Smooth muscle cell (in vitro differentiated cells): Measurements from ENCODE around the gene SP100. TPM values are rescaled to one million over a fixed set of nuclear protein-coding genes. Genes with fewer than 3 reads are reported as not detected.

Source experiments
- DNase-seq: peaks from one replicate; lab custom pipeline; 2025; ENCODE audit not compliant: unreplicated experiment; lab: John Stamatoyannopoulos, UW
- H2AFZ ChIP-seq: fragments of 200-600 bp; sonication (generic); 2 replicates; pipeline ENCODE4 v1.6.0; 2016; ENCODE audit warnings: antibody characterized with exemption, low read depth, mild to moderate bottlenecking
- H3F3A ChIP-seq: fragments of 200-600 bp; sonication (generic); 2 replicates; pipeline ENCODE4 v1.6.0; 2017; ENCODE audit warnings: antibody characterized with exemption, low read depth
- H3K27ac ChIP-seq: fragments of 200-600 bp; sonication (generic); 2 replicates; pipeline ENCODE4 v1.5.1; 2016; ENCODE audit warnings: low read depth, mild to moderate bottlenecking
- H3K27me3 ChIP-seq: fragments of 200-600 bp; sonication (generic); 2 replicates; pipeline ENCODE4 v1.6.1; 2016; ENCODE audit warnings: low read depth, mild to moderate bottlenecking
- H3K36me3 ChIP-seq: fragments of 200-600 bp; sonication (generic); 2 replicates; pipeline ENCODE4 v1.5.1; 2016; ENCODE audit warnings: low read depth
- H3K4me1 ChIP-seq: fragments of 200-600 bp; sonication (generic); 2 replicates; pipeline ENCODE4 v1.5.1; 2016; ENCODE audit warnings: low read depth
- H3K4me2 ChIP-seq: fragments of 200-600 bp; sonication (generic); 2 replicates; pipeline ENCODE4 v1.6.0; 2016; ENCODE audit warnings: mild to moderate bottlenecking
- H3K4me3 ChIP-seq: fragments of 200-600 bp; sonication (generic); 2 replicates; pipeline ENCODE4 v1.5.1; 2016; ENCODE audit warnings: mild to moderate bottlenecking
- H3K79me2 ChIP-seq: fragments of 200-600 bp; sonication (generic); 2 replicates; pipeline ENCODE4 v1.6.0; 2016; ENCODE audit warnings: low read depth, mild to moderate bottlenecking
- H3K9ac ChIP-seq: fragments of 200-600 bp; sonication (generic); 2 replicates; pipeline ENCODE4 v1.6.0; 2016; ENCODE audit warnings: low read depth
- H3K9me3 ChIP-seq: fragments of 200-600 bp; sonication (generic); replicated peaks from 2 replicates; pipeline ENCODE4 v1.5.1; 2016; ENCODE audit warnings: low read depth
- H4K20me1 ChIP-seq: fragments of 200-600 bp; sonication (generic); 2 replicates; pipeline ENCODE4 v1.6.0; 2016; ENCODE audit warnings: low read depth
- WGBS: methylation state at CpG from one replicate; pipeline ENCODE4 v1.1.7; 2016; ENCODE audit warnings: low lambda C conversion rate; 5-methylcytosine and 5-hydroxymethylcytosine counted together
- polyA plus RNA-seq: library from polyadenylated mRNA; unstranded; fragments of >200 nt; fragmentation: Nextera tagmentation; extraction: Ambion mirVana; gene quantifications from 2 replicates; pipeline ENCODE4 v1.2.1, GENCODE V29; 2016
- total RNA-seq: library from RNA; depleted of rRNA; stranded (reverse); fragments of >200 nt; gene quantifications from 2 replicates; pipeline ENCODE4 v1.2.3, GENCODE V29; 2014
- TF ChIP-seq, protein P1 (sequence below): fragments of 200-600 bp; sonication (generic); IDR thresholded peaks from 2 replicates; pipeline ENCODE4 v1.5.1; 2017; ENCODE audit warnings: borderline replicate concordance, mild to moderate bottlenecking, antibody characterized with exemption; ENCODE audit not compliant: insufficient read depth, poor library complexity, severe bottlenecking

SP100 gene
- total and polyA plus RNA-seq, 2 experiments from 2014 or later: 14.7 to 15.5 TPM

DNA sequence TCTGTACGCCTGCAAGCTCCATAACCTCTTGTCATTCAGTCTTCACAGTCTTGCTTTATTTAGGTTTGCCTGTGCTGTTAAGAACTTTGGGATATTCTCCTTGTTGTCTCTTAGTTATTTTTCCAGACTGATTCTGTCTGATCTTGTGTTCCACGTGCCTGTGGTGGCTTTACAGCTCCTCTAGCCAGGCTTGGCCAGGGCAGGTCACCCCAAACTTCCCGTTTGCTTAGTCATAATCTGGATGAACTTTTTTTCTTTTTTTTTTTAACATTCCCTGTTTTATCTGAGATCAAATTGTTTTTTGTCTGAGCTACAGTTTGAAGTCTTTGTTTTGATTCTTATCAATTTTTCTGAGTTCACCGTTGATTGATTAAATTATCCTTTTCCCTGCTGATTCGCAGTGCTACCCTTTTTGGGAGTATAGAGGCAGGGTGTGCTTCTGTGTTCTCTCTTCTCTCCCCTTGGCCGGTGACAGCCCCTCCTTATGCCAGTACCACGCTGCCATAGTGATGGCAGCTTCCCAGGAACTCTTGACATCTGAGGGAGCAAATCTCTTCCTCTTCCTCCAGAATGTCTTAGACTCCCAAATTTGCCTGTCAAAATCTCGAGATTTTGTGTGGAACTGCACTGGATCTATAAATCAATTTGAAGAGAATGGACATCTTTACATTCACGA lies 2.5 kb downstream of the SP100 start:
- DNase-seq: no peak
- no peaks in the 10 kb centered on the region for H3K9me3 ChIP-seq
- H3K36me3 ChIP-seq: no peaks in the 10 kb centered on the region
- H3K79me2 ChIP-seq: no peaks in the 10 kb centered on the region
- TF ChIP-seq, protein P1, sequence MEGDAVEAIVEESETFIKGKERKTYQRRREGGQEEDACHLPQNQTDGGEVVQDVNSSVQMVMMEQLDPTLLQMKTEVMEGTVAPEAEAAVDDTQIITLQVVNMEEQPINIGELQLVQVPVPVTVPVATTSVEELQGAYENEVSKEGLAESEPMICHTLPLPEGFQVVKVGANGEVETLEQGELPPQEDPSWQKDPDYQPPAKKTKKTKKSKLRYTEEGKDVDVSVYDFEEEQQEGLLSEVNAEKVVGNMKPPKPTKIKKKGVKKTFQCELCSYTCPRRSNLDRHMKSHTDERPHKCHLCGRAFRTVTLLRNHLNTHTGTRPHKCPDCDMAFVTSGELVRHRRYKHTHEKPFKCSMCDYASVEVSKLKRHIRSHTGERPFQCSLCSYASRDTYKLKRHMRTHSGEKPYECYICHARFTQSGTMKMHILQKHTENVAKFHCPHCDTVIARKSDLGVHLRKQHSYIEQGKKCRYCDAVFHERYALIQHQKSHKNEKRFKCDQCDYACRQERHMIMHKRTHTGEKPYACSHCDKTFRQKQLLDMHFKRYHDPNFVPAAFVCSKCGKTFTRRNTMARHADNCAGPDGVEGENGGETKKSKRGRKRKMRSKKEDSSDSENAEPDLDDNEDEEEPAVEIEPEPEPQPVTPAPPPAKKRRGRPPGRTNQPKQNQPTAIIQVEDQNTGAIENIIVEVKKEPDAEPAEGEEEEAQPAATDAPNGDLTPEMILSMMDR: no peak
- 76% methylated on average over 9 of the region's 9 CpGs for WGBS
- no peaks in the 10 kb centered on the region for H3K4me1 ChIP-seq
- H3K4me2 ChIP-seq: no peak overlapping the region
- no peaks in the 10 kb centered on the region for H4K20me1 ChIP-seq
- H3K27ac ChIP-seq: no peak overlapping the region
- no peak overlapping the region for H3K9ac ChIP-seq
- no peak overlapping the region for H2AFZ ChIP-seq
- no peaks in the 10 kb centered on the region for H3K27me3 ChIP-seq
- no peaks in the 10 kb centered on the region for H3F3A ChIP-seq
- H3K4me3 ChIP-seq: no peak overlapping the region

DNA sequence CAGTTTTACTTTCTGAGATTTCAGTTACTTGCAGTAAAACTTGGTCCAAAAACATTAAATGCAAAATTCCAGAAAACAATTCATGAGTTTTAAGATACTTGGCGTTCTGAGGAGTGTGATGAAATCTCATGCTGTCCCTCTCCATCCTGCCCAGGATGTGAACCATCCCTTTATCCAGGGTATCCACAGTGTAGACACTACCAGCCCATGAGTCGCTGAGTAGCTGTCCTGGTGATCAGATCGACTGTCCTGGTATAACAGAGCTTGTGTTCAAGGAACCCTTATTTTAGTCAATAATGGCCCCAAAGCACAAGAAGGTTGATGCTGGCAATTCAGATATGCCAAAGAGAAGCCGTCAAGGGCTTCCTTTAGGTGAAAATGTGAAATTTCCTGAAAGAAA lies 3.2 kb downstream of the SP100 start:
- no peak overlapping the region for H3K9ac ChIP-seq
- no peak overlapping the region for H2AFZ ChIP-seq
- no peak overlapping the region for H3K4me3 ChIP-seq
- no peak overlapping the region for H3K4me2 ChIP-seq
- no peaks in the 10 kb centered on the region for H3K79me2 ChIP-seq
- H4K20me1 ChIP-seq: no peaks in the 10 kb centered on the region
- TF ChIP-seq, protein P1: no peak
- no peaks in the 10 kb centered on the region for H3K4me1 ChIP-seq
- no peaks in the 10 kb centered on the region for H3K27me3 ChIP-seq
- DNase-seq: no peak
- H3K36me3 ChIP-seq: no peaks in the 10 kb centered on the region
- H3K27ac ChIP-seq: no peak overlapping the region
- no peaks in the 10 kb centered on the region for H3K9me3 ChIP-seq
- H3F3A ChIP-seq: no peaks in the 10 kb centered on the region
- 86% methylated on average over 4 of the region's 4 CpGs for WGBS

DNA sequence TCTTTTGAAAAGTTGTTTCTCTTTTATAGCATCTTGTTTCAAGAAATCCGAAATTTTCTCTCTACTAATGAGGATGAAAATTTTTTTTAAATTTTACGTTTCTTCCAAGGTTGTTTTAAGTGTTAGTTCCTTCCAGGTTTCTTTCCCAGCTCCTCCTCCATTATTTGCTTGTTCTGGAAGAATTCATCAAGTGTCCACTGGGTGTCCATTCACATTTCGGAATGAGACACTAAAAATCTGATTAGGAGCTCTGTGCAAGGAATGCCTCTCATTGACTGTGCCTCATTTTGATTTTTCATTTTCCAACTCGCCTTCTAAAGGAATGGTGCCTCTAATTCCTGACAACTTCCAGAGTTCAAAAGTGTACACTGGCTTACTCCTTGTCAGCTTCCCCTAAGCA lies 6.1 kb downstream of the SP100 start:
- Histone ChIP-seq H3K4me2 (no peak overlapping the region), H4K20me1 (no peaks in the 10 kb centered on the region), H3K27ac (no peak overlapping the region), H3F3A (no peaks in the 10 kb centered on the region), H3K27me3 (no peaks in the 10 kb centered on the region), H3K9ac (no peak overlapping the region), H3K9me3 (no peaks in the 10 kb centered on the region), H3K36me3 (no peaks in the 10 kb centered on the region), H2AFZ (no peak overlapping the region), H3K4me1 (no peaks in the 10 kb centered on the region), H3K79me2 (no peaks in the 10 kb centered on the region), H3K4me3 (no peak overlapping the region)
- WGBS: 74% methylated on average over 4 of the region's 4 CpGs
- no peak for DNase-seq
- TF ChIP-seq, protein P1: no peak

DNA sequence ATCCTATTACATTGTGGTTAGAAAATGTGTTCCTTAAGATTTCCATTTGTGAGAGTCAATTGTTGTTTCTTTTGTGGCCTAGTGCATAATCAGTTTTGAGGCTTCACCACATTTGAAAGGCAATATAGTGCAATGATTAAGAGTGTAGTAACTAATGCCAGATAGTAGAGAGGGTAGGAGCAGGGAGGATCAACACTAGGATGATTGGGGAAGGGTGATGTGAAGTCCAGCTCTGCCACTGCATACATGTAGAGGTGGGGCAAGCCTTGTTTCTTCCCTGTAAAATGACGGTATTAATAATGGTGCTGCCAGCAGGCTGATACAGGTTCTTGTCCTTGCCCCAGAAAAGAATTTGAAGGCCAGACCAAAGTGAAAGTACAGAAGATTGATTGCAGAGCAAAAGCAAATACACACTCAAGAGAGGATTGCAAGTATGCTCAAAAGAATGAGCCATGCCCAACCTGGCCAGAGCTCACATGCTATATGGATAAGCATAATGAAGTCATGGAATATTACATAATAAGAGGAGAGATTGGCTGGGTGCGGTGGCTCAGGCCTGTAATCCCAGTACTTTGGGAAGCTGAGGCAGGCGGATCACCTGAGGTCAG lies 8.0 kb downstream of the SP100 start:
- Histone ChIP-seq H4K20me1 (no peaks in the 10 kb centered on the region), H3K27me3 (no peaks in the 10 kb centered on the region), H3K4me1 (no peaks in the 10 kb centered on the region), H3K9ac (no peak overlapping the region), H3F3A (no peaks in the 10 kb centered on the region), H3K27ac (no peak overlapping the region), H3K79me2 (no peaks in the 10 kb centered on the region), H3K36me3 (no peaks in the 10 kb centered on the region), H3K4me3 (no peak overlapping the region), H2AFZ (no peak overlapping the region), H3K4me2 (no peak overlapping the region), H3K9me3 (no peaks in the 10 kb centered on the region)
- DNase-seq: no peak
- TF ChIP-seq, protein P1: no peak
- WGBS: 97% methylated on average over 3 of the region's 3 CpGs
